ENCODE measurements around the gene ROBO2.

The ROBO2 gene

GRCh38 chr3:77256584-77257503 is 216.9 kb downstream of the ROBO2 start:
- no peak for DNase-seq (ENCODE audit: low read depth)

- DNase-seq (ENCODE audit: low read depth), result no peak
Observed at GRCh38 chr3:77259694-77260093, 219.8 kb downstream of the ROBO2 start.

GRCh38 chr3:77262361-77262760 is 222.5 kb downstream of the ROBO2 start:
- DNase-seq (ENCODE audit: low read depth), result no peak

- DNase-seq (ENCODE audit: low read depth), result no peak
Observed at GRCh38 chr3:77267589-77267988, 227.7 kb downstream of the ROBO2 start.

GRCh38 chr3:77271306-77271705 is 231.4 kb downstream of the ROBO2 start:
- DNase-seq (ENCODE audit: low read depth), result no peak

GRCh38 chr3:77271711-77272110 is 231.8 kb downstream of the ROBO2 start:
- DNase-seq (ENCODE audit: low read depth), result no peak

GRCh38 chr3:77279276-77279675 is 239.4 kb downstream of the ROBO2 start:
- DNase-seq (ENCODE audit: low read depth), result no peak

- no peak for DNase-seq (ENCODE audit: low read depth)
Observed at GRCh38 chr3:77281721-77282120, 241.8 kb downstream of the ROBO2 start.

- no peak for DNase-seq (ENCODE audit: low read depth)
Observed at GRCh38 chr3:77283108-77283507, 243.2 kb downstream of the ROBO2 start.

GRCh38 chr3:77288348-77288747 is 248.4 kb downstream of the ROBO2 start:
- DNase-seq (ENCODE audit: low read depth), result no peak

GRCh38 chr3:77296527-77296926 is 256.6 kb downstream of the ROBO2 start:
- no peak for DNase-seq (ENCODE audit: low read depth)

GRCh38 chr3:77298417-77298816 is 258.5 kb downstream of the ROBO2 start:
- no peak for DNase-seq (ENCODE audit: low read depth)

GRCh38 chr3:77303955-77304699 is 264.2 kb downstream of the ROBO2 start:
- no peak for DNase-seq (ENCODE audit: low read depth)

- no peak for DNase-seq (ENCODE audit: low read depth)
Observed at GRCh38 chr3:77304700-77305021, 264.8 kb downstream of the ROBO2 start.

- no peak for DNase-seq (ENCODE audit: low read depth)
Observed at GRCh38 chr3:77309460-77309859, 269.6 kb downstream of the ROBO2 start.

GRCh38 chr3:77313843-77314242 is 273.9 kb downstream of the ROBO2 start:
- no peak for DNase-seq (ENCODE audit: low read depth)

- DNase-seq (ENCODE audit: low read depth), result no peak
Observed at GRCh38 chr3:77319711-77320110, 279.8 kb downstream of the ROBO2 start.

GRCh38 chr3:77320514-77320913 is 280.6 kb downstream of the ROBO2 start:
- DNase-seq (ENCODE audit: low read depth), result no peak

- no peak for DNase-seq (ENCODE audit: low read depth)
Observed at GRCh38 chr3:77321646-77322045, 281.7 kb downstream of the ROBO2 start.

GRCh38 chr3:77323626-77324025 is 283.7 kb downstream of the ROBO2 start:
- DNase-seq (ENCODE audit: low read depth), result no peak

- no peak for DNase-seq (ENCODE audit: low read depth)
Observed at GRCh38 chr3:77324105-77324504, 284.2 kb downstream of the ROBO2 start.

- no peak for DNase-seq (ENCODE audit: low read depth)
Observed at GRCh38 chr3:77325280-77325679, 285.4 kb downstream of the ROBO2 start.

GRCh38 chr3:77325702-77326101 is 285.8 kb downstream of the ROBO2 start:
- no peak for DNase-seq (ENCODE audit: low read depth)

Measured in stimulated activated CD8-positive, alpha-beta memory T cell treated with anti-CD3 and anti-CD28 coated beads, Interleukin-4, amount 100 ng/mL, for 24 hours (primary cell).